ENCODE results near the gene OR4D9. TPM values are rescaled to one million over a fixed set of nuclear protein-coding genes. Genes with fewer than 3 reads are reported as not detected.
A peak's percentile ranks its signal among the peaks of the same experiment; 100 is the strongest.
"Not testable (repeated sequence)": the region's sequence is repeated elsewhere in the genome, so short reads cannot be mapped to it uniquely, and the experiment has no call there.

Gene OR4D9
- total and polyA plus RNA-seq, 11 donors = not detected

DNA sequence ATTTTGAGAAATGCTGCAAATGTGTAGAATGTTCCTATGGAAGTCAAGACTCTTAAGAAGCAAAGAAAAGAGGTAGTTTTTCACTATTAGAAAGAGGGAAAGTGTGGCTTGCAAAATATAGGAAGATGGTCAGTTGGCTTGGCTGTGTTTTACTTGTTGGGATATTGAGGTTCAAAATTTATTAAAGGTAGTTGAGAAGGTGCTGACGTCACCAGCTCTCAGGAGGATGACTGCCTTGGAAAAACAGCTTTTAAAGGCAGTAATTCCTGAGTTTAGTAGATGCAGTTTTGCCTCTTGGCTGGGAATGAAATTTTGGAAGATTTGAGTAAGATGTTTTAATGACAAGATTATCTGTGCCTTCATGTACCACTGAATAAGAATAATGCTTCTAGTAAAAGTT, 336 bp downstream of the OR4D9 start:
- peaks cover 0 to 25% (median 0%) of the 10 kb centered on the region in 12 donors for H3K4me1 ChIP-seq
- intact Hi-C loops (cut with DNase I) = no loop called here
- H3K36me3 ChIP-seq = no peaks in the 10 kb centered on the region
- H3K27ac ChIP-seq = no peak overlapping the region
- H3K4me3 ChIP-seq = no peak overlapping the region
- no peak for DNase-seq
- TF ChIP-seq, protein P1, sequence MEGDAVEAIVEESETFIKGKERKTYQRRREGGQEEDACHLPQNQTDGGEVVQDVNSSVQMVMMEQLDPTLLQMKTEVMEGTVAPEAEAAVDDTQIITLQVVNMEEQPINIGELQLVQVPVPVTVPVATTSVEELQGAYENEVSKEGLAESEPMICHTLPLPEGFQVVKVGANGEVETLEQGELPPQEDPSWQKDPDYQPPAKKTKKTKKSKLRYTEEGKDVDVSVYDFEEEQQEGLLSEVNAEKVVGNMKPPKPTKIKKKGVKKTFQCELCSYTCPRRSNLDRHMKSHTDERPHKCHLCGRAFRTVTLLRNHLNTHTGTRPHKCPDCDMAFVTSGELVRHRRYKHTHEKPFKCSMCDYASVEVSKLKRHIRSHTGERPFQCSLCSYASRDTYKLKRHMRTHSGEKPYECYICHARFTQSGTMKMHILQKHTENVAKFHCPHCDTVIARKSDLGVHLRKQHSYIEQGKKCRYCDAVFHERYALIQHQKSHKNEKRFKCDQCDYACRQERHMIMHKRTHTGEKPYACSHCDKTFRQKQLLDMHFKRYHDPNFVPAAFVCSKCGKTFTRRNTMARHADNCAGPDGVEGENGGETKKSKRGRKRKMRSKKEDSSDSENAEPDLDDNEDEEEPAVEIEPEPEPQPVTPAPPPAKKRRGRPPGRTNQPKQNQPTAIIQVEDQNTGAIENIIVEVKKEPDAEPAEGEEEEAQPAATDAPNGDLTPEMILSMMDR (IDR thresholded peaks at IDR 0.05) = no peak
- no peak for TF ChIP-seq POLR2A (IDR thresholded peaks at IDR 0.05)
- 79 to 93% (median 81%) methylated on average over 1 of the region's 1 CpG for WGBS, 4 donors
- no peak for ATAC-seq
- H3K9me3 ChIP-seq = no peaks in the 10 kb centered on the region
- no peaks in the 10 kb centered on the region for H3K27me3 ChIP-seq

- H3K27ac ChIP-seq; H3K9me3 ChIP-seq; ATAC-seq; H3K4me3 ChIP-seq; intact Hi-C loops (cut with DNase I); H3K4me1 ChIP-seq; DNase-seq; H3K36me3 ChIP-seq; H3K27me3 ChIP-seq: not testable (repeated sequence)
- 39 to 61% (median 49%) methylated on average over 2 of the region's 2 CpGs for WGBS, 4 donors
Observed at GRCh38 chr11:59520139-59520538, 8.8 kb downstream of the OR4D9 start.

GRCh38 chr11:59520741-59521140, 9.4 kb downstream of the OR4D9 start:
- ATAC-seq = no peak
- WGBS, 4 donors = 51 to 60% (median 52%) methylated on average over 5 of the region's 5 CpGs

DNA sequence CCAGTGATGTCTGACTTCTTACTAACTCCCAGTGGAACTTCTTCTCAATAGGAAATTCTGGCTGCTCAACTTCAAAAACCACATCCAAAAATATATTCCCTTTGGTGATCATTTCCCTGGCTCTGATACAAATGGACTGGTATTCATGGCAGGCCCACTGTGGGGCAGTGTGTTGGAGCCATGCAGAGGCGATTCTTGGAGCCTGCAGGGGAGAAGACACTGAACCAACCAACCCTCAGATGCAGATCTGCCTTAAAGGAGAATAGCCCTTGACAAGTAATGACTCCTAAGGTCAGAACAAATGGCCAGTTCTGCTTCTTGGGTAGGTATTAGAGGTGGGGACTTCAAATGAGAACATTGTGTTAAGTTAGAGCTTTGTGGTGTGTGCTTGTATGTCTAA, 12.2 kb downstream of the OR4D9 start:
- ATAC-seq = no peak
- Histone ChIP-seq H3K4me1 (no peaks in the 10 kb centered on the region), H3K9me3 (no peaks in the 10 kb centered on the region), H3K36me3 (no peaks in the 10 kb centered on the region), H3K27ac (no peak overlapping the region), H3K4me3 (no peak overlapping the region), H3K27me3 (peaks cover 0 to 4% (median 0%) of the 10 kb centered on the region in 9 donors)
- 16 to 30% (median 26%) methylated on average over 1 of the region's 1 CpG for WGBS, 4 donors
- TF ChIP-seq, protein P1 (IDR thresholded peaks at IDR 0.05) = no peak
- TF ChIP-seq POLR2A (IDR thresholded peaks at IDR 0.05) = no peak
- DNase-seq = no peak
- intact Hi-C loops (cut with DNase I) = no loop called here

More at GRCh38 chr11:59520741-59521140, 9.4 kb downstream of the OR4D9 start:
- no peaks in the 10 kb centered on the region for H3K27me3 ChIP-seq
- TF ChIP-seq, protein P1 (IDR thresholded peaks at IDR 0.05) = no peak
- no peak for TF ChIP-seq POLR2A (IDR thresholded peaks at IDR 0.05)
- H3K27ac ChIP-seq = peak overlapping the region in 1 of 12 donors; percentile 39
- no peaks in the 10 kb centered on the region for H3K9me3 ChIP-seq
- no peaks in the 10 kb centered on the region for H3K36me3 ChIP-seq
- H3K4me1 ChIP-seq = no peaks in the 10 kb centered on the region
- no peak overlapping the region for H3K4me3 ChIP-seq
- intact Hi-C loops (cut with DNase I) = no loop called here
- no peak for DNase-seq

DNA sequence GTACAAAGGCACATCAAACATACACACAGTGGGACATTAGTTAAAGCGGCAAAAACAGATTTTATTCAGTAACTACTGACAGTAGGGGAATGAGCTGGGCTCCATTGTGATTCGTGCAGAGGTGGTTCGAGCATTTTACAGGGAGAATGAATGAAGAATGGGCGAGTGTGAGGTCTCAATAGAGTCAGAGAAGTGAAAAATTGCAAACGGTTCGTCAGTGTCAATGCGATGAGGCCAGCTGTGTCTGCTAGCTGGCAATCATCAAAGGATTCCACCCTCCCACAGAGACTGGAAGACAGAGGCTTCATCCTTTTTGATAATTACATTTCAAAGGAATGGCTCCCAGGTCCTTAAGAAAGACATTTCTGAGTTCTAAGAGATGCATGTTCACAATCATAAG, 17.4 kb downstream of the OR4D9 start:
- Histone ChIP-seq H3K27me3 (peaks cover 0 to 4% (median 0%) of the 10 kb centered on the region in 9 donors), H3K4me3 (no peak overlapping the region), H3K4me1 (no peaks in the 10 kb centered on the region), H3K27ac (no peak overlapping the region), H3K36me3 (no peaks in the 10 kb centered on the region), H3K9me3 (no peaks in the 10 kb centered on the region)
- no peak for ATAC-seq
- no peak for DNase-seq
- WGBS, 4 donors = 53 to 64% (median 56%) methylated on average over 7 of the region's 7 CpGs
- TF ChIP-seq, protein P1 (IDR thresholded peaks at IDR 0.05) = no peak
- no peak for TF ChIP-seq POLR2A (IDR thresholded peaks at IDR 0.05)
- intact Hi-C loops (cut with DNase I) = no loop called here
